Ovary (tissue), 9 donors: ENCODE data around the gene UTP18. TPM values are rescaled to one million over a fixed set of nuclear protein-coding genes. Genes with fewer than 3 reads are reported as not detected.
"Not testable (repeated sequence)": the region's sequence is repeated elsewhere in the genome, so short reads cannot be mapped to it uniquely, and the experiment has no call there.

Source experiments
- DNase-seq, 5 donors: peaks; one replicate each; pipeline ENCODE4 v3.0.0-alpha.2; 2019 to 2020
- H3K27ac ChIP-seq, 2 donors: fragments of 200-600 bp; one replicate each; pipeline versions ENCODE4 v1.5.1 to v1.8.0; 2019 to 2022
- H3K27me3 ChIP-seq: fragments of 200-600 bp; one replicate; pipeline ENCODE4 v1.8.0; 2022
- H3K36me3 ChIP-seq: fragments of 200-600 bp; sonication (generic); one replicate; pipeline ENCODE4 v1.5.1; 2019
- H3K4me1 ChIP-seq: one replicate; pipeline ENCODE4 v1.8.1; 2013; ENCODE audit warnings: mild to moderate bottlenecking, moderate library complexity; ENCODE audit not compliant: insufficient read depth
- H3K4me3 ChIP-seq: fragments of 200-600 bp; sonication (generic); one replicate; pipeline ENCODE4 v1.5.1; 2017
- H3K9me3 ChIP-seq, 2 donors: fragments of 200-600 bp in 1 of 2; sonication (generic) in 1 of 2; one replicate each; pipeline versions ENCODE4 v1.5.1 to v1.8.1; 2013 to 2019; ENCODE audit warnings: mild to moderate bottlenecking in 1 of 2, moderate library complexity in 1 of 2
- CTCF ChIP-seq, 3 donors: fragments of 450-650 bp in 2 of 3; fragments of 200-600 bp in 1 of 3; IDR thresholded peaks; one replicate each; pipeline versions ENCODE4 v1.5.1 to v1.8.0; 2016 to 2022; ENCODE audit warnings: antibody characterized with exemption in 3 of 3, mild to moderate bottlenecking in 1 of 3
- EP300 ChIP-seq: sonication (generic); formaldehyde crosslinking; IDR thresholded peaks from one replicate; pipeline ENCODE4 v1.6.1; 2017; ENCODE audit warnings: antibody characterized with exemption
- POLR2A ChIP-seq: fragments of 450-650 bp; IDR thresholded peaks from one replicate; pipeline ENCODE4 v1.6.1; 2017; ENCODE audit warnings: antibody characterized with exemption, mild to moderate bottlenecking, moderate library complexity
- WGBS, 3 donors: extraction: QIAGEN DNeasy Blood & Tissue Kit in 1 of 3; methylation state at CpG; one replicate each; pipeline versions ENCODE4 v1.1.5 to v1.1.7; 2013 to 2017; 5-methylcytosine and 5-hydroxymethylcytosine counted together
- intact Hi-C, 4 donors: fragments of 100-400 bp; cut with DNase I; formaldehyde crosslinking; loops; one replicate each; pipeline versions ENCODE4 v1.11.0 to v1.15.1; 2022 to 2023
- polyA plus RNA-seq, 2 donors: library from polyadenylated mRNA; stranded (reverse); fragments of 200-250 nt in 1 of 2; fragments of 350-450 nt in 1 of 2; fragmentation: Illumina TruSeq in 1 of 2; extraction: RNeasy Lipid Tissue Mini Kit (QIAGEN cat#74804) in 1 of 2; gene quantifications; one replicate each; pipeline ENCODE4 v1.2.3, GENCODE V29; 2013 to 2014
- total RNA-seq, 7 donors: library from RNA; depleted of rRNA in 2 of 7; stranded (reverse); fragments of >200 nt in 2 of 7; fragmentation: NEBNext Ultra II Directional in 3 of 7; extraction: Animal tissue kit (Norgen Biotek cat#: 25700) in 3 of 7; gene quantifications; one replicate each; pipeline versions ENCODE4 v1.1.0 to v1.2.4, GENCODE V29; 2016 to 2023
- donor health status: DM: no; HTN: no; CAD: no; lungs with moderate emphysema.
- donor health status: DM: no; HTN: no; CAD: no.
- donor health status: Bipolar disorder and iron deficiency.
- donor health status: DM: yes; HTN: yes; CAD: no.
- donor health status: DM: no; HTN: no; CAD: no.
- donor health status: DM: yes; HTN: yes; CAD: no.

The UTP18 gene
- total and polyA plus RNA-seq, 9 donors, result 25.6 to 41.6 (median 32.3) TPM

GRCh38 chr17:51259564-51260236 lies 646 bp upstream of the UTP18 start, which contains the start of gene MBTD1:
Gene MBTD1 (minus strand): TSS chr17:51260049. CDS start chr17:51225161, 34,888 bp downstream.
- intact Hi-C loops, result no loop called here
- peak; percentile 95 to 97 (median 96) for DNase-seq
- Histone ChIP-seq H3K4me1 (peaks cover 4% of the 10 kb centered on the region), H3K4me3 (peak within 1 kb of the TSS; percentile 78), H3K27me3 (no peaks in the 10 kb centered on the region), H3K9me3 (no peaks in the 10 kb centered on the region), H3K36me3 (no peaks in the 10 kb centered on the region), H3K27ac (peak within 1 kb of the TSS; percentile 72 to 95)
- WGBS, 3 donors, result 0 to 1% (median 1%) methylated on average over 42 of the region's 42 CpGs
- TF ChIP-seq EP300 (no peak), POLR2A (peak; percentile 25), CTCF (IDR thresholded peaks at IDR 0.05) (no peak)

GRCh38 chr17:51261024-51261963 lies 948 bp downstream of the UTP18 start:
- H3K4me3 ChIP-seq, result peak overlapping the region; percentile 78
- no peaks in the 10 kb centered on the region for H3K9me3 ChIP-seq
- H3K36me3 ChIP-seq, result no peaks in the 10 kb centered on the region
- WGBS, 3 donors, result 9 to 11% (median 9%) methylated on average over 42 of the region's 42 CpGs
- no peak for DNase-seq
- TF ChIP-seq EP300 (no peak), POLR2A (no peak), CTCF (IDR thresholded peaks at IDR 0.05) (no peak)
- no peaks in the 10 kb centered on the region for H3K27me3 ChIP-seq
- intact Hi-C loops, result no loop called here
- H3K4me1 ChIP-seq, result peaks cover 2% of the 10 kb centered on the region
- H3K27ac ChIP-seq, result peak overlapping the region; percentile 72 to 95

- H3K4me1 ChIP-seq, result no peaks in the 10 kb centered on the region
- H3K36me3 ChIP-seq, result no peaks in the 10 kb centered on the region
- no peaks in the 10 kb centered on the region for H3K27me3 ChIP-seq
- H3K4me3 ChIP-seq, result no peak overlapping the region
- H3K27ac ChIP-seq, result no peak overlapping the region
- H3K9me3 ChIP-seq, result no peaks in the 10 kb centered on the region
- 84 to 94% (median 93%) methylated on average over 3 of the region's 3 CpGs for WGBS, 3 donors
- TF ChIP-seq EP300 (no peak), CTCF (IDR thresholded peaks at IDR 0.05) (no peak)
- DNase-seq, result no peak
- intact Hi-C loops, result no loop called here
Measured at GRCh38 chr17:51263006-51263405, 2.7 kb downstream of the UTP18 start.

- DNase-seq, H3K4me3 ChIP-seq, H3K36me3 ChIP-seq, H3K9me3 ChIP-seq, intact Hi-C loops, H3K4me1 ChIP-seq, H3K27ac ChIP-seq, H3K27me3 ChIP-seq: not testable (repeated sequence)
- WGBS, 3 donors, result 74 to 94% (median 94%) methylated on average over 4 of the region's 4 CpGs
Measured at GRCh38 chr17:51264466-51264865, 4.1 kb downstream of the UTP18 start.
